SK-N-SH (cell line): ENCODE measurements around the gene ILF3.

ENCODE experiments used
- CHD2 ChIP-seq: fragments of 150-350 bp; IDR thresholded peaks from 2 replicates; pipeline ENCODE4 v1.6.1; 2018; ENCODE audit warnings: low read length; ENCODE audit not compliant: partially characterized antibody
- CTCF ChIP-seq: fragments of 200-600 bp; sonication (generic); IDR thresholded peaks from 2 replicates; pipeline ENCODE4 v1.6.1; 2017; ENCODE audit warnings: antibody characterized with exemption, mild to moderate bottlenecking, moderate library complexity
- EP300 ChIP-seq, 2 experiments: IDR thresholded peaks; 2 replicates each; pipeline versions ENCODE4 v1.4.0 to v1.6.1; 2012; ENCODE audit warnings: borderline replicate concordance in 1 of 2, low read depth in 1 of 2, low read length in 1 of 2
- EZH2phosphoT487 ChIP-seq: fragments of 200-600 bp; sonication (generic); IDR thresholded peaks from 2 replicates; pipeline ENCODE4 v1.6.1; 2017; ENCODE audit warnings: low read depth, mixed run types, mild to moderate bottlenecking, antibody characterized with exemption, moderate library complexity, borderline replicate concordance
- JUND ChIP-seq: IDR thresholded peaks from 2 replicates; pipeline ENCODE4 v1.4.0; 2012
- MXI1 ChIP-seq: IDR thresholded peaks from 2 replicates; pipeline ENCODE4 v1.6.1; 2012; ENCODE audit warnings: mild to moderate bottlenecking, low read depth, low read length, improper control_type of control experiment
- PBX3 ChIP-seq: IDR thresholded peaks from 2 replicates; pipeline ENCODE4; 2012
- RAD21 ChIP-seq: IDR thresholded peaks from 2 replicates; pipeline ENCODE4 v1.6.1; 2012; ENCODE audit warnings: mild to moderate bottlenecking, low read length
- RCOR1 ChIP-seq: fragments of 150-350 bp; IDR thresholded peaks from 2 replicates; pipeline ENCODE4 v1.6.1; 2017; ENCODE audit warnings: antibody characterized with exemption, low read length
- SMC3 ChIP-seq: IDR thresholded peaks from 2 replicates; pipeline ENCODE4 v1.6.1; 2012; ENCODE audit warnings: low read depth, low read length, improper control_type of control experiment
- TAF1 ChIP-seq: IDR thresholded peaks from 2 replicates; pipeline ENCODE4 v1.6.1; 2012; ENCODE audit warnings: low read depth, mild to moderate bottlenecking, low read length, moderate library complexity, borderline replicate concordance
- TF ChIP-seq, protein P1 (sequence below): IDR thresholded peaks from 2 replicates; pipeline ENCODE4 v1.4.0; 2012; ENCODE audit warnings: low read depth

DNA sequence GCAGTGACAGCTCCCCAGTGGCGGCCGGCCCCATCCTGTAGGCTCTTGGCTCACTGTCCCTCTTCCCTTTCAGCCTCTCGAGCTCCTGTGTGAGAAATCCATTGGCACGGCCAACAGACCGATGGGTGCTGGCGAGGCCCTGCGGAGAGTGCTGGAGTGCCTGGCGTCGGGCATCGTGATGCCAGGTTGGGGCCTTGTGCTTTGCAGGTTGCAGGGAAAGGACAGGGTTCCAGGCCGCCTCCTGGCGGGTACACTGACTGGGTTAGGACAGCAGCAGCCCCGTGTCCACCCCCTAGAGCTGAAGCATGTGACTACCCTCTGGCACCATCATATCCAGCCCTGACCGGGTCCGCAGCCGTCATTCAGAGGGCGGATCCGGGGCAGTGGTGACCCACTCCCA is 25.6 kb downstream of the ILF3 start:
- TF ChIP-seq JUND (no peak), CTCF (no peak), PBX3 (no peak), RCOR1 (no peak), TAF1 (no peak), CHD2 (no peak), EZH2phosphoT487 (no peak), MXI1 (no peak), EP300 (IDR thresholded peaks at IDR 0.05; ENCODE audit: borderline replicate concordance in 1 of 2, low read depth in 1 of 2, low read length in 1 of 2) (no peak), RAD21 (no peak), SMC3 (no peak)
- TF ChIP-seq, protein P1, sequence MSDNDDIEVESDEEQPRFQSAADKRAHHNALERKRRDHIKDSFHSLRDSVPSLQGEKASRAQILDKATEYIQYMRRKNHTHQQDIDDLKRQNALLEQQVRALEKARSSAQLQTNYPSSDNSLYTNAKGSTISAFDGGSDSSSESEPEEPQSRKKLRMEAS, result no peak
